Measurements from ENCODE around the gene CDK11A.
A peak's percentile ranks its signal among the peaks of the same experiment; 100 is the strongest.
"Not testable (repeated sequence)": the region's sequence is repeated elsewhere in the genome, so short reads cannot be mapped to it uniquely, and the experiment has no call there.

Gene CDK11A

GRCh38 chr1:1658583-1659549 lies 65.3 kb downstream of the CDK11A start, which contains the start of gene CDK11B:
Gene CDK11B, minus strand, starts transcription at chr1:1659004. Its CDS starts 1,519 bp downstream, at chr1:1657485.
- H3K9me3 ChIP-seq (ENCODE audit: low read depth, low read length): not testable (repeated sequence)
- DNase-seq (ENCODE audit: low read depth, low spot score): peak; percentile 89
- Histone ChIP-seq H3K36me3 (ENCODE audit: insufficient read depth, low read length) (peaks cover 28% of the 10 kb centered on the region), H3K27ac (peak within 1 kb of the TSS; percentile 97), H3K4me3 (peak within 1 kb of the TSS; percentile 79), H3K9ac (ENCODE audit: insufficient read length) (peak within 1 kb of the TSS; percentile 78)
- peak; percentile 41; the same call in 1 of the 2 replicates for TF ChIP-seq POLR2AphosphoS5 (IDR thresholded peaks at IDR 0.05; ENCODE audit: borderline replicate concordance, low read depth, low read length)

Measured in SK-N-MC (cell line).